Stimulated activated CD8-positive, alpha-beta memory T cell treated with anti-CD3 and anti-CD28 coated beads, Interleukin-4, amount 100 ng/mL, for 4 hours (primary cell): Measurements from ENCODE around the gene PRCD.

Experiments
- DNase-seq, 2 donors: peaks; one replicate each; pipeline ENCODE4 v3.0.0-alpha.2; 2020; ENCODE audit warnings: low read depth in 2 of 2, low spot score in 1 of 2

PRCD gene

DNA sequence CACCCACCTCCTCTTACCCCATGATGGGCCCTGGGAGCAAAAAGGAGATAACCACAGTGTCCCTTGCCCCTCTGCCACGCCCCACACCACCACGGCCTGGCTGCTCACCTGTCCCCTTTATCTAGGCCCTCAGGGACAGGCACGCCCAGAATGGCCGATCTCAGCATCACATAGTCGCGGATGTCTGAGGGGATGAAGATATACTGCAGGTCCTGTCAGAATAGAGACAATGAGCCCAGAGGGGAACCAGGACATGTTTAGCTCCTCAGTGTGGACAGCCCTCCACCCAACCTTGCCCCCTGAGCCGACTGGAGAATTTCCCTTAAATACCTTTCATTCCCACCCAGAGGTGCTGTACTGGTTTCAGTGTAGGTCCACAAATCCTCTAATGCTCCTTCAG lies 30.6 kb downstream of the PRCD start:
- no peak for DNase-seq

DNA sequence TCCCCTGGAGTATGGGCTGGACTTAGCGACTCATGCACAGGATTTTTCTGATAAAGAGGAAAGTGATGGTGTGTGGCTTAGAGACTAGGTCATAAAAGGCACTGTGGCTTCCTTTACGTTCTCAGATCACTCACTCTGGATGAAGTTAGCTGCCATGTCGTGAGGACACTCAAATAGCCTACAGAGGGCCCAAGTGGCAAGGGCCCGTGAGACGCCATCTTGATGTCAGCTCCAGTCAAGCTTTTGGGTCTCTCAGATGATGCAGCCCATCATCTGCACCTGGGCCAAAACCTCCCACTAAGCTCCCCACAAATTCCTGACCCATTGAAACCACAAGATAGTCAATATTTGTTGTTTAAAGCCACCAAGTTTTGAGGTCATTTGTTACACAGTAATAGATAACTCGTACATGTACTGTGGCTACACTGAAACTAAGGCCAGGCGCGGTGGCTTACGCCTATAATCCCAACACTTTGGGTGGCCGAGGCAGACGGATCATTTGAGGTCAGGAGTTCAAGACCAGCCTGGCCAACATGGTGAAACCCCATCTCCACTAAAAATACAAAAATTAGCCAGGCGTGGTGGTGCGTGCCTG lies 31.1 kb downstream of the PRCD start:
- DNase-seq, result no peak

DNA sequence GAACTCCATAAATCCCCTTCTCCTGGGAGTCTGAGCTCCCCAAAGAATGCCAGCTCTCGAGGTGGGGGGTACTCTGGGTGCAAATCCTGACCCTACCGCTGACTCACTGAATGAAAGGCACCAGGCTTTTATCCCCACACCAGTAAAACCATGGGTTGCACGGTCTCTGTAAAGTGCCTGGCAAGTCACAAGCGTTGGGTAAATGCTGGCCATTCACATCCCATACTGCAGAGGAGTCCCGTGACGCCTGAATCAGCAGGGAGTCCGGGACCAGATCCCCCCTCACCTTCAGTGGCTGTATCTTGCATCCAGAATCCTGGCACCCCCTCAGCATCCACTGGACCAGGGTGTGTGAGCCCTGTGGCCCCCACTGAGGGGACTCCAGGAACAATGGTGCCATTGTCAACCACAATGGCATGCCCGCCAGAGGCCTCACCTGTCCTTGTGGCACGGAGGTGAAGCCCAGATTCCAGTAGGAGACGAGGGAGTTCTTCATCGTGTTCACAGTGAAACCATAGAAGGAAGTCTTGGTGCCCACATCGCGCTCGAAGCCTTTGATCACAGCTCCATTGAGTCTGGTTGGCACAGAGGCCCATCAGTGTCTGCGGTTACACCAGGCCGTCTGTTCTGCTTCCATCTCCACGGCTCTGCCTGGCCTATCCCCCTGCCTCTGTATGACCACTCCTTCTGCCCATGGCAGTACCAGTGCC lies 32.5 kb downstream of the PRCD start:
- DNase-seq, result no peak

DNA sequence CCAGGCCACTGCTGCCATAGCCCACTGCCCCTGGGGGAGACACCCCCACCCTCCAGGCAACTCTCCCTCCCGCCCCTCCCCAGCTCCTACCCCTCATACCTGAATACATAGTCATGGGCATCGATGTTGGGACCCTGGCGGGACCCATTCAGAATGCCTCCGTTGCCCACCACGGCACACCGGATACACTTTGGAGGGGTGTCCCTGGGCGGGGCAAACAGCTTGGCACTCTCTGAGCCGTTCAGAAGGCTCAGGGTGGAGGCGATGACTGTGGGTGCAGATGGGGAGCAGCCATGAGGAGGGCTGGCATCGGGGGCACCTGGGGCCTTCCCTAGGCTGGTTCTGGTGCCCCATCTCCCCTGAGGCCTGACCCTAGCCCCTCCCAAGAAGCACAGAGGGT lies 33.3 kb downstream of the PRCD start:
- DNase-seq, result no peak

DNA sequence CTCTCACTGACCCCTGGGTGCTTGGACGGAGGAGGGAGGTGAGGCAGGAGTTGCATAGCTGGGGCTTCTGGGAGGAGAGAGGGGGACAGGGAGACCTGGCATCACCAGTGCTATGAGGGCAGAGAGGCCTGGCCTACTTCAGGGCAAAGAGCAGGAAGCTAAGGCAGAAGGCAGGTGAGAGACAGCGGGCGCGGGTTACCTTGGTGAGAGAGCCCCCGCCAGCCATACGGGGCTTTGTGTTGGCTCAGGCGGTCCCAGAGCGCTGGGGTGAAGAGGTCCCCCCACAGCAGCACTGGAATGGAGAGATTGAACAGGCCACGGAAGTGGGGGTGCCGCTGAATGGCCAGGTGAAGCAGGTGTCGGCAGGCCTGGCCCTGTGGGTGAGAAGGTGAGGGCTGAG lies 34.3 kb downstream of the PRCD start:
- no peak for DNase-seq

DNA sequence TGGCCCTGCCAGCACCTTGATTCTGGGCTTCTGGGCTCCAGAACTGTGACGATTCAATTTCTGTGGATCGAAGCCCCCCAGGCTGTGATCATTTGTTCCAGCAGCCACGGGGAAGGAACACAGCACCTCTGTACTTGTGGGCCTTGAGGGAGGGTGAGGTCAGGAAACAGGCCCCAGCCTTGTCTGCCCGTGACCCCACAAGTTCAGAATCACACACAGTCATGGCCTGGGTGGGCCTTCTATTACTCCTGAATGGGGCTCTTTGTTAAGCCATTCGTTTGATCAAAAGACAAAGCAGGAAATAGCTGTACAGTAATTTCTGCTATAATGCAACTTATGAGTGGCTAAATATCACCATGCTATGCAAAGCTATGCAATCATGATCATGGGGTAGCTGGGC lies 35.7 kb downstream of the PRCD start:
- no peak for DNase-seq

DNA sequence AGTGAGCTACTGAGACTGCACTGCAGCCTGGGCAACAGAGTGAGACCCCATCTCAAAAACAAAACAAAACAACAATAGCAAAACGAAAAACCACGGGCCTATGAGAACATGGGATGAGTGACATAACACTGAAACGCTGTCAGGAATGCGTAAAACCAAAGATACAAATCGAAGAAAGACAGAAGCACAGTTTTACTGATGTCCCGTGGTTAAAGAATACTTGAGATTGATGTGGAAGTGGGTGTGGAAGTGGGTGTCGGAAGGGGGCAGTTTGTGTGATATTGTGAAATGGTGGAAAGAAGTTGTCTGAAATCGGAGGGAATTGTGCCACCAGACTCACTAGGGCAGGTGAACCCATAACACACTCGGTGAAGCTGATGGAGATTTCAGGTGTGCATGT lies 36.3 kb downstream of the PRCD start:
- DNase-seq, result no peak

DNA sequence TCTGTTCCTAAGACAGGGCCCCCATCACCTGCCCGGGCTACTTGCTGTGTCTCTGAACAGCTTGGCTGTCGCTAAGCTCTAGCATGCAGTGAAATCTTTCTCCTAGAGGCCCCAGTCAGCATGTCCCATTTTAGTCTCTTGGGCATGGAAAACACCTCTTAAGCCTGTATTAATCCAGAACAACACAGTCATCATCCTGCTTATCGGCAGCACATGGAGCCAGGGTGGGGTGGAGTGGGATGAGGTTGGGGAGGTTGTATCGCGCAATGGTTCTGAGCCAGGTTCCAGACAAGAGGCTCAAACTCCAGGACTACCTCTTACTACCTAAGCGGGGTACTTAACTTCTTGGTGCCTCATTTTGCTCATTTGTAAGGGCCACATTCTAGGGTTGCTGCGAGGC lies 38.0 kb downstream of the PRCD start:
- DNase-seq, result no peak

DNA sequence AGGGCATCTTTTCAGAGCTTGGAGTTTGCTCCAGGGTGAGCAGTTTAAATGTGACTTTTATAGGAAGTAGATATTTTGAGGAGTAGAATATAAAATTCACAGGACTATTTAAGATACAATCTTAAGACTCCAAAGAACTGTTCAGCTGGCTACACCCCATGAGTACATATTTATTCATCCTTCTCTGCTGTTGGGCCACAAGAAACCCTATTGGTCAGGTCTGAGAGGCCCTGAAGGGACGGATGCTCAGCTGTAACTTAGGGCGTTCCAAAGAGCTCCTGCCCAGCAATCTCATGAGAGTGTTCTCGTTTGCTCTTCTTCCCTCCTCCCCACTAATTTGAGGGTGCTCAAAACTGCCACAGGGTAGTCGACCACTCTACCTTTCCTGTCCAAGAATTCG lies 38.5 kb downstream of the PRCD start:
- no peak for DNase-seq

DNA sequence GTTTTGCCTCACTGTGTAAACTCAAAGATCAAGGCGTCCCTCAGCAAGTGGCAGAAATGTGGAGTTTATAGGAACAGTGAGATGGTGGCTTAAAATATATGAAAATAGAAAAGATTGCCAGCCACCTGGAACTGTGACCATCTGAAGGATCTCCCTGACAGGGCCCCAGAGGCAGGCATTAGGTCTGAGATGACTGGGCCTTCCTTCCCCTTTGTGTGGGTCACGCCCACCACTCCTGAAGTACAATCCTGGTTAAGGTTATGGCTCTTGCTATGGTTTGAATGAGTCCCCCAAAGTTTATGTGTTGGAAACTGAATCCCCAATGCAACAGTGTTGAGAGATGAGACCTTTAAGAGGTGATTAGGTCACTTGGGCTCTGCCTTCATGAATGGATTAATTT lies 39.4 kb downstream of the PRCD start:
- no peak for DNase-seq

DNA sequence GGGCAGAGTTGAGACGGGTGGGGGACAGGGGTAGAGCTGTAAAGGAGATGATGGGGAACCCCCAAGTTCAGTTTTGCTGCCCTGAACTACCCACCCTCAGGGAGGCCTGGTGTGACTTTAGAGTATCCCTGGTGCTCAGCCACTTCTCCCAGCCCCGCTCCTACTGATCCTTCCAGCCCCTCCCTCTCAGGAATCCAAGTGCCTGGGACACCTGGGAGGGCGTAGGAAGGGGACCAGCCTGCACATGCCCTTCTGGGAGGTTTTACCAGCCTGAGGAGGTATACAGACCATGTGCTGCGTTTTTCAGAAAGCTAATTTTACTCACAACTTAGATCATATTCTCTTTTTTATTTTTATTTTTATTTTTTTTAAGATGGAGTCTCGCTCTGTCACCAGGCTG lies 41.7 kb downstream of the PRCD start:
- DNase-seq, result no peak

DNA sequence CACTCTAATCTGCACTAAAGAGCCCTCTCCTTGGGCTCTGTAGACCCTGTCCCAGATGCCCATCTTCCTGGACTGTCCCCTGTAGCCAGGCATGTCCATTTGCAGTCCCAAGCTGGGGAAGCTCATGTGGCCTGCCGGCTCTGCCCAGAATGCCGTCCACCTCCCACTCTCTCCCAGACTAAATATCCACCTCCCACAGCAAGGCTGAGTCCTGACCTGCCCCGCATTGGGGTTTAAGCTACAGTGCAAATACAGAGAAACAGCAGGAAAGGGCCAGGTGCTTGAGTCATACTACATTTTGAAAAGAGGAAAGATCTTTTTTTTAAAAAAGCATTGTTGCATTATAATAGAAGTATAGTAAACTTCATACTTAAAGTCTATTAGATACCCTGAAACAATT lies 42.8 kb downstream of the PRCD start:
- no peak for DNase-seq

DNA sequence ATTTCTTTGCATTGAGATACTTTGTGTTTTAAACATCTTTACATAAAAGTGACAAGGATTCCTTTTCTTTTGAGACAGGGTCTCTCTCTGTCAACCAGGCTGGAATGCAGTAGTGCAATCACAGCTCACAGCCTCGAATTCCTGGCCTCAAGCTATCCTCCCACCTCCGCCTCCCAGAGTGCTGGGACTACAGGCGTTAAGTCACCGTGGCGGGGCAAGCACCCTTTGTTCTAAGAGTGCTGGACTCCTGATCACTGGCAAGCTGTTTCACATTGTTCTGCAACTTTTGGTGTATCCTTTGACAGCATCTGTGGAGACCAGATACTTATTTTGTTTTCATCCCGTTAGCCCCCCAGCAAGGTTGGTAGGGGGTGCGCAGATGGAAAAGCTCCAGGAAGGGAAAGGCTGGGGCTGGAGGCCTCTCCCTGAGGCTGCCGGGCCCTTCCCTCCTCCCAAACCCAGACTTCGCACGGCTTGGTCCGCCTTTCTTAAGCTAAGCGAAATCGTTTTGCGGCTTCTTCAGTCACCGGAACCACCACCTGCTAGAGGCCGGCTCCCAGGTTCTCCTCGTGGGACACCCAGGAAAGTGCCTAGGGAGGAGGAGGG lies 44.7 kb downstream of the PRCD start:
- no peak for DNase-seq

DNA sequence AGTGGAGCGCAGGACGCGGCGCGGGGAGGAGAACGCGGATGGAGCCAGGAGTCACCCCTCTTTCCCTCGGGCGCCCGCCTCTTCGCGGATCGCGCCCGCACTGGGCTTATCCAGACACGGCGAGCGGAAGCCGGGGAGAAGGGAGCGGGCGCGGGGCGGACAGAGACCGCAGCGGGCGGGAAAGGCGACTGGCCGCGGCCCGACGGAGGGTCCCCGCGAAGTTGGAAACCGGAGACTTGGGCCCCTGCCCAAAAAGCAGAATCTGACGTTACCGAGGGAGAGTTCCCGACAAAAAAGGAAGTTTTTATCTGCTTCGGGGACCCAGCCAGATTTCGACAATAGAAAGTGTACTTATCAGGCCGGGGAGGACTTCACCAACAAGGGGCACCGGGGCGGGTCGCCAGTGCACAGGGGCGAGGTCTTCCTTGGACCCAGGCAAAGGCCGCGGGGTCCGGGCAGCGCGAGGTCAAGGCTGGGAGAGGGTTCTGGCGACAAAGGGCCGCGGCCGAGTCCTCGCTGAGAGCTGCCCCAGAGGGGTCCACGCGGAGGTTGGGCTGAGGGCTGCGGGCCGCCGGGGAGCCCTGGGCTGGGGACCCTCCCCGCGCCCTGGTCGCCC lies 45.3 kb downstream of the PRCD start:
- no peak for DNase-seq

DNA sequence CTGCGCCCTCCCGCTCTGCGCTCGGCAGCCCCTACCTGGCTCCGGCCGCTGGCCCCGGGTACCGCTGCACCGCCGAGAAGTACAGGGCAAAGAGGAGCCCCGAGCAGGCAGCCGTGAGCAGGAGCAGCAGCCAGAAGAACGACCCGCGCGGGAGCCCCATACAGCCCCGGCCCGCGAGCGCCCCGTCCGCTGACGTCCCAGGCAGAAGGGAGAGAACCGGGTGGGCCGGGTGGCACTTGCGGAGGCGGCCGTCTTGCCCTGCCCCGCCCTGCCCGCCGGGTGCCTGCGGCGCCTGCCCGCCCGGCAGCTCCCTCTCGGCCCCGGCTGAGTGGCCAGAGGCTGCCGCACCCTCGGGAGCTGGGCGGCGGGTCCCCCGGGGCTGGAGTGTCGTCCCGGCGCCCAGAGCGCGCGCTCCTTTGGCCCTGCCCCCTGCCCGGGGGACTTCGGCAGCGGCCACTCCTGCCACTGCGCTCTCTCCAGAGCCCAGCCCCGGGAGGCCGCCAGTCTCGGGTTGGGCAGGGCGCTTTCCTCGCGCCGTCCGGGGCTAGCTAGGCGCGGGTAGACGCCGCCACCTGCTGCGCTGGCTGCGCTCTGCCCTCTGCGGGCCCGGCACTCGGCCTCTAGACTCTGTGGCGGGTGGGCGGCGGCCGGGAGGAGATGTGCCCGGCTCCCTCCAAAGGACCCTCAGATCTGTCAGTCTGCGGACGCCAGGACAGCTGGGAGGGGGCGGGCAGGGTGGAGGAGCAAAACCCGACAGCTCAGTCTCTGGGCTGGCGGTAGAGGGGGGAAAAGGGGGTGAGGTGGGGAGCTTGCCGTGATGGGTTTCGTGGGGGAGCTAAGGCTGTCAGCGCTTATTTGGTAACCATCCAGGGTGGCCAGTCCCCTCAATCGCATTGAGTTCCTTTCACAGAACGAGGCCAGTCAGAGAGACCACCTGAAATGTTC lies 46.1 kb downstream of the PRCD start, which contains the start of gene ST6GALNAC2:
Gene ST6GALNAC2, minus strand, starts transcription at position 212 of the 945 bp plus-strand sequence. Its CDS starts 52 bp downstream, at position 160.
- DNase-seq, result no peak

DNA sequence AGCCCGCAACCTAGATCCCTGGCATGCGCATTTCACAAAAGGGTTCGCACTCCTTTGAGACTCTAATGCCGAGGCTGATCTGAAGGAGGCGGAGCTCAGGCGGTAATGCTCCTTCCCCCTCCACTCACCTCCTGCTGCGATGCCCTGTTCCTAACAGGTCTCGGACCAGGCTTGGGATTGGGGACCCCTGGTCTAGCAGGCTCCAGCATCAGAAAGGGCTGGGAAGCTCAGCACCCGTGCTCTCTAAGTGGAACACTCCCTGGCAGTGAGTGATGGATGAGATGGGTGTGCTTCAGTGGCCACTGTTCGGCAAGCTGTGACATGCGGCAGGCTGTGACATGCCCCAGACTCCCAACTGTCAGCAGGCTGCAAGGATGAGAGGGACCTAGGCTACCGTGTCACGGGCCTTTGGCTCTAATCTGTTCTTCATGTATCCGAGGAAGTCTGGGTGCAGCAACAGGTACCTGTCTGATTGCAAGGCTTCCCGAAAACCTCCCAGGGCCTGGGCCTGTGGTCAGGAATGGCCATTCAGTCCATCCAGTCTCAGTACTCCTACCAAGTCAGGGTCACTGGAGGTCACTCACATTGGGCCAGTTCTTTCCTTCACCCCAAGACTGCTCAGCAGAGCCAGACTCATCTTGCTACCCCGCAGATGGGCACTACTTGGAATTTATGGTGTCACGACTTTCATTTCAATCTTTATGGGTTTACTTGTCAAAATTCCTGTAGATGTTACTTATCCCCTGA lies 47.1 kb downstream of the PRCD start:
- DNase-seq, result no peak

DNA sequence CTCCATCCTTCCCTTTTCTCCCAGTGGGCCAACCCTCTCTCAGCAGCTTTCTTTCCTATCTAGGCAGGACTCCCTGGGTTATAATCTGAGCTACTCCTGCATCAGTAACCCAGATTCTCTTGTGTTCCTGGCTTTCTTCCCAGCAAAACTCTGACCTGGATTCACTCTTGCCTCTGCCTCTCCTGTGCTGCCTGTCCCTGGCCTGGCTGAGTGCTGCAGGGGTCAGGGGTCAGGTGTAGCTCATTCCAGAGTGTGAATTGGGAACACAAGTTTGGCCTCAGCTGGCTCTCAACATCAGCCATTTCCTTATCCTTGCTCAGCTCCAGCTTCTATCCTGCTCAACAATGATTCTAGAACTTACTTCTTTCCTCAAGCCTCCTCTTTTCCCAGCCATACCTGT lies 48.3 kb downstream of the PRCD start:
- DNase-seq, result no peak

DNA sequence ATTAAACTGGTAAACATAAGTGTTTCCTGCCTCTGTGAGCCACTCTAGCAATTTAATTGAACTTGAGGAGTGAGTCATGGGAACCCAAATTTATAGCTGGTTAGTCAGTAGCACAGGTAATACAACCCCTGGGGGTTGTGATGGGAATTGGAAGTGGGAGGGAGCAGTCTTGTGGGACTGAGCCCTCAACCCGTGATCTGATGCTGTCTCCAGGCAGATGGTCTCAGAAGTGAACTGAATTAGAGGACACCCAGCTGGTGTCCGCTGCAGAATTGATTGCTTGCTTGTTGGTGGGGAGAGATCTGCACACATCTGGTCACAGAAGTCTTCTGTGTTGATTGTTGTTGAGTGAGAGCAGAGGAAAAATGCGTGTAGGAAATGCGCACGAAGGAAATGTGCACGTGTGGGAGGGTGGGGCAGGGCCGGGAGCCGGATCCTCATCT lies 53.6 kb downstream of the PRCD start:
- DNase-seq, result no peak

DNA sequence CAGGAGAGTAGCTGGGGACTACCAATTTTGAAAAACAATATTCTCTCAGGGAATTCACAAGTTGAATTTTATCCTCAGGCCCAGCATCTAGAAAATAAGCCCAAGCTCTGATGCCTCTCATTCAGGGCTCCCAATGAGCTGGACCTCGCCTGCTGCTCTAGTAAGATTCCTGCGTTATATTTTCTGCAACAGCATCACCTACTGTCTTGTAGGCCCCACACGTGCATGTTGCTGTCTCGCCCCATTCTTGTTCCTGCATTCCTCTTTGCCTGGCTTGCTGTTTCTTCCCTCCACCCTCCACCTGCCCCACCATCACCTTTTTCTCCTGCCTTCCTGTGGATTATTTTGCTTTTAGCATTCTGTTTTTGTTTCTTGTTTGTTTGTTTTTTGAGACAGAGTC lies 54.1 kb downstream of the PRCD start:
- no peak for DNase-seq

DNA sequence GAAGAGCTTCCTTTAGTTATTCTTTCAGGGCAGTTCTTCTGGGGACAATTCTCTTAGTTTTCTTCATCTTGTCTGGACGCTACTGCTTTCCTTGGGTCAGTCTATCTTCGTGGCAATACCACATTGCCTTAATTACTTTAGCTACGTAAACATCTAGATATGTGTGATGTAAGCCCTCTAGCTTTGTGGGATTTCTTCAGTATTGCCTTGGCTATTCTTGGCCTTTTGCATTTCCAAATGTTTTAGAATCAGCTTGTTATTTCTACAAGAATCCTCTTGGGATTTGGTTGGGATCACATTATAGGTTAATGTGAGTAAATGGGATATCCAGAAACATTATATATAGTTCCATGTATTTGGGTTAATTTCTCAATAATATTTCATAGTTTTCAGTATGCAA lies 54.8 kb downstream of the PRCD start:
- no peak for DNase-seq
